ENCODE measurements around the gene NUDT8.

The NUDT8 gene

GRCh38 chr11:67662142-67662834 is 32.6 kb upstream of the NUDT8 start:
- TF ChIP-seq USF1 (IDR thresholded peaks at IDR 0.05) = no peak
- TF ChIP-seq MAX (IDR thresholded peaks at IDR 0.05) = no peak
- no peak for TF ChIP-seq FOXM1 (IDR thresholded peaks at IDR 0.05; ENCODE audit: borderline replicate concordance, low read depth)
- no peak for TF ChIP-seq YY1 (IDR thresholded peaks at IDR 0.05; ENCODE audit: low read depth)
- no peak for TF ChIP-seq TCF12 (IDR thresholded peaks at IDR 0.05; ENCODE audit: low read depth)
- no peak for TF ChIP-seq ZBTB7A (IDR thresholded peaks at IDR 0.05; ENCODE audit: low read depth)
- no peak for TF ChIP-seq TAF1 (IDR thresholded peaks at IDR 0.05; ENCODE audit: low read depth)
- TF ChIP-seq CREB1 (IDR thresholded peaks at IDR 0.05; ENCODE audit: low read depth) = no peak
- no peak for TF ChIP-seq RAD21 (IDR thresholded peaks at IDR 0.05; ENCODE audit: low read depth)
- TF ChIP-seq CEBPB (IDR thresholded peaks at IDR 0.05) = no peak
- no peak for TF ChIP-seq TEAD4 (IDR thresholded peaks at IDR 0.05)
- TF ChIP-seq REST (IDR thresholded peaks at IDR 0.05; ENCODE audit: low read depth) = no peak
- TF ChIP-seq EGR1 (IDR thresholded peaks at IDR 0.05) = no peak
- no peak for TF ChIP-seq NFIC (IDR thresholded peaks at IDR 0.05)

- no peak for TF ChIP-seq CREB1 (IDR thresholded peaks at IDR 0.05; ENCODE audit: low read depth)
Observed at GRCh38 chr11:67657300-67657699, 27.6 kb upstream of the NUDT8 start.

GRCh38 chr11:67656278-67656922 is 26.7 kb upstream of the NUDT8 start:
- TF ChIP-seq NFIC (IDR thresholded peaks at IDR 0.05) = no peak
- no peak for TF ChIP-seq TEAD4 (IDR thresholded peaks at IDR 0.05)
- no peak for TF ChIP-seq REST (IDR thresholded peaks at IDR 0.05; ENCODE audit: low read depth)
- no peak for TF ChIP-seq TCF12 (IDR thresholded peaks at IDR 0.05; ENCODE audit: low read depth)

- TF ChIP-seq MAX (IDR thresholded peaks at IDR 0.05) = no peak
- no peak for TF ChIP-seq REST (IDR thresholded peaks at IDR 0.05; ENCODE audit: low read depth)
- no peak for TF ChIP-seq TAF1 (IDR thresholded peaks at IDR 0.05; ENCODE audit: low read depth)
- TF ChIP-seq CREB1 (IDR thresholded peaks at IDR 0.05; ENCODE audit: low read depth) = no peak
Observed at GRCh38 chr11:67654225-67654624, 24.5 kb upstream of the NUDT8 start.

GRCh38 chr11:67652965-67653845 is 23.5 kb upstream of the NUDT8 start:
- TF ChIP-seq CEBPB (IDR thresholded peaks at IDR 0.05) (no peak), EGR1 (IDR thresholded peaks at IDR 0.05) (no peak)
